Hepatocyte (in vitro differentiated cells): ENCODE data around the gene RPP14. TPM values are rescaled to one million over a fixed set of nuclear protein-coding genes. Genes with fewer than 3 reads are reported as not detected.
A peak's percentile ranks its signal among the peaks of the same experiment; 100 is the strongest.

Experiments used
- DNase-seq: peaks from one replicate; pipeline ENCODE4 v3.0.0-alpha.2; 2016; ENCODE audit warnings: low spot score
- H2AFZ ChIP-seq: fragments of 200-600 bp; sonication (generic); 2 replicates; pipeline ENCODE4 v1.6.0; 2016; ENCODE audit warnings: antibody characterized with exemption, mild to moderate bottlenecking
- H3K27ac ChIP-seq: fragments of 200-600 bp; sonication (generic); 2 replicates; pipeline ENCODE4 v1.5.1; 2016; ENCODE audit warnings: mild to moderate bottlenecking
- H3K27me3 ChIP-seq: fragments of 200-600 bp; sonication (generic); 2 replicates; pipeline ENCODE4 v1.6.1; 2016
- H3K36me3 ChIP-seq: fragments of 200-600 bp; sonication (generic); replicated peaks from 2 replicates; pipeline ENCODE4 v1.5.1; 2016; ENCODE audit warnings: low read depth; ENCODE audit not compliant: insufficient read depth
- H3K4me1 ChIP-seq: fragments of 200-600 bp; sonication (generic); 2 replicates; pipeline ENCODE4 v1.5.1; 2016; ENCODE audit warnings: mild to moderate bottlenecking, moderate library complexity; ENCODE audit not compliant: insufficient read depth
- H3K4me2 ChIP-seq: fragments of 200-600 bp; sonication (generic); 2 replicates; pipeline ENCODE4 v1.6.0; 2016
- H3K4me3 ChIP-seq: fragments of 200-600 bp; sonication (generic); 2 replicates; pipeline ENCODE4 v1.5.1; 2016; ENCODE audit warnings: mild to moderate bottlenecking
- H3K79me2 ChIP-seq: fragments of 200-600 bp; sonication (generic); 2 replicates; pipeline ENCODE4 v1.6.0; 2017; ENCODE audit warnings: mild to moderate bottlenecking
- H3K9me2 ChIP-seq: fragments of 200-600 bp; sonication (generic); replicated peaks from 2 replicates; pipeline ENCODE4 v1.6.0; 2017; ENCODE audit warnings: mild to moderate bottlenecking; ENCODE audit not compliant: insufficient read depth
- H3K9me3 ChIP-seq: fragments of 200-600 bp; sonication (generic); 2 replicates; pipeline ENCODE4 v1.5.1; 2016; ENCODE audit warnings: low read depth, mild to moderate bottlenecking
- H4K20me1 ChIP-seq: fragments of 200-600 bp; sonication (generic); 2 replicates; pipeline ENCODE4 v1.6.0; 2016; ENCODE audit warnings: mild to moderate bottlenecking; ENCODE audit not compliant: insufficient read depth, poor library complexity, severe bottlenecking
- CTCF ChIP-seq: fragments of 200-600 bp; sonication (generic); IDR thresholded peaks from 2 replicates; pipeline ENCODE4 v1.5.1; 2016; ENCODE audit warnings: antibody characterized with exemption, mild to moderate bottlenecking; ENCODE audit not compliant: poor library complexity
- EZH2 ChIP-seq: fragments of 200-600 bp; sonication (generic); IDR thresholded peaks from 2 replicates; pipeline ENCODE4 v1.6.1; 2016; ENCODE audit warnings: antibody characterized with exemption, mild to moderate bottlenecking, borderline replicate concordance
- EZH2phosphoT487 ChIP-seq: fragments of 200-600 bp; sonication (generic); IDR thresholded peaks from one replicate; pipeline ENCODE4 v1.6.1; 2018; ENCODE audit warnings: antibody characterized with exemption, mild to moderate bottlenecking, low read depth, moderate library complexity; ENCODE audit not compliant: unreplicated experiment, severe bottlenecking
- WGBS: methylation state at CpG from one replicate; pipeline ENCODE4 v1.1.6; 2016; ENCODE audit warnings: low lambda C conversion rate; ENCODE audit errors: missing lambda C conversion rate; 5-methylcytosine and 5-hydroxymethylcytosine counted together
- polyA plus RNA-seq: library from polyadenylated mRNA; unstranded; fragments of >200 nt; fragmentation: Nextera tagmentation; extraction: Ambion mirVana; gene quantifications from 2 replicates; pipeline ENCODE4 v1.2.1, GENCODE V29; 2016
- total RNA-seq: library from RNA; depleted of rRNA; stranded (reverse); fragments of >200 nt; gene quantifications from 2 replicates; pipeline ENCODE4 v1.2.3, GENCODE V29; 2014

The RPP14 gene
- total and polyA plus RNA-seq, 2 experiments from 2014 or later = 14.0 to 18.5 TPM

DNA sequence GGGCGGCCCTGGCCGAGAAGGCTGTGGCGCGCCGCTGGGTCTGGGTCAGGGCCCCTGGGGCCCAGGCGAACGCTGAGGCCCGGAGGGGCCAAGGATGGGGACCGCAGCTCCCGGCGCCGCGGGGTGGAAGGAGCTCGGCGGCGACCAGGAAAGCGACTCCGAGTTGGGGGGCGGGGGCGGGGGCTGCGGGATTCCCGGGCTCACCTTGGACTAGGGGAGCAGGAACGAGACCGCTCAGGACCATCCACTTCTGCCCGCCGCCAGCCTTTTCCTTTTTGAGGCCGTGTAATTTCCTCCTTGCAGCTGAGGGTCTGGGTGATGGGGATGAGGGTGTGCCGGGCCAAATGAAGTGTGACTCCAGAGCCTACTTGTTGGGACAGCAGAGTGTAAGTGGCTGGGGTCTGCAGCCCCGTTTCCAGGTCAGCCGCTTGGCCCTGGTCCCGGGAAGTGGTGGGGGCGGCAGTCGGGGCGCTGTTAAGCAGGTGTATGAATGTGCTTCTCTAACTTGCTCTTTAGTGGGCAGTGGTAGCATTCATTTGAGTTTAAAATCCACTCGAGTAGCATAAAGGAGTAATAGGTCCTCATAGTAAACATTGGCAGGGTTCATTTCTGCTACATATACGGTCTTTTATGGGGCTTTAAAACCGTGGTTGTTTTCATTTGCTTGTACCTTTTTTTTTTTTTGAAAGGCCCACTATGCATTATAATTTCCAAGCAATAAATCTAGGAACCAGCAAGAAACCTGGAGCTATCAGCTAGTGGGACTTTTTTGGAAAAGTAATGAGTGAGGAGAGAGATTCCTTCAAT is 27.4 kb downstream of the RPP14 start:
- H3K79me2 ChIP-seq = peaks cover 30% of the 10 kb centered on the region
- peak; percentile 42 for DNase-seq
- no peaks in the 10 kb centered on the region for H3K9me3 ChIP-seq
- no peaks in the 10 kb centered on the region for H4K20me1 ChIP-seq
- H3K4me2 ChIP-seq = peak overlapping the region; percentile 93
- 1% methylated on average over 27 of the region's 37 CpGs for WGBS
- H3K27ac ChIP-seq = peak overlapping the region; percentile 10
- H3K9me2 ChIP-seq = no peaks in the 10 kb centered on the region
- no peaks in the 10 kb centered on the region for H3K36me3 ChIP-seq
- H2AFZ ChIP-seq = peak overlapping the region; percentile 53
- peaks cover 8% of the 10 kb centered on the region for H3K4me1 ChIP-seq
- TF ChIP-seq CTCF (peak; percentile 38), EZH2phosphoT487 (no peak)
- peak overlapping the region; percentile 94 for H3K4me3 ChIP-seq
- H3K27me3 ChIP-seq = no peaks in the 10 kb centered on the region

GRCh38 chr3:58334013-58334321 is 27.9 kb downstream of the RPP14 start:
- Histone ChIP-seq H3K4me1 (peaks cover 8% of the 10 kb centered on the region), H3K79me2 (peaks cover 35% of the 10 kb centered on the region), H3K4me3 (peak overlapping the region; percentile 94), H3K27ac (peak overlapping the region; percentile 10), H3K9me3 (no peaks in the 10 kb centered on the region), H4K20me1 (no peaks in the 10 kb centered on the region), H3K9me2 (no peaks in the 10 kb centered on the region), H3K36me3 (no peaks in the 10 kb centered on the region), H3K4me2 (peak overlapping the region; percentile 93), H3K27me3 (no peaks in the 10 kb centered on the region), H2AFZ (no peak overlapping the region)
- TF ChIP-seq CTCF (no peak), EZH2 (no peak), EZH2phosphoT487 (no peak)
- no peak for DNase-seq
- WGBS = 35% methylated on average over 4 of the region's 4 CpGs

- H3K4me3 ChIP-seq = no peak overlapping the region
- no peaks in the 10 kb centered on the region for H4K20me1 ChIP-seq
- TF ChIP-seq EZH2phosphoT487 (no peak), EZH2 (no peak), CTCF (no peak)
- no peaks in the 10 kb centered on the region for H3K9me3 ChIP-seq
- H3K79me2 ChIP-seq = peaks cover 38% of the 10 kb centered on the region
- H3K9me2 ChIP-seq = no peaks in the 10 kb centered on the region
- peak overlapping the region; percentile 10 for H3K27ac ChIP-seq
- H2AFZ ChIP-seq = no peak overlapping the region
- peaks cover 8% of the 10 kb centered on the region for H3K4me1 ChIP-seq
- peak overlapping the region; percentile 93 for H3K4me2 ChIP-seq
- no peaks in the 10 kb centered on the region for H3K27me3 ChIP-seq
- DNase-seq = no peak
- WGBS = 81% methylated on average over 1 of the region's 1 CpG
- H3K36me3 ChIP-seq = no peaks in the 10 kb centered on the region
These were observed 28.4 kb downstream of the RPP14 start for GRCh38 chr3:58334506-58334884.
